SK-N-SH (cell line): ENCODE measurements around the gene ADAM11. TPM values are rescaled to one million over a fixed set of nuclear protein-coding genes. Genes with fewer than 3 reads are reported as not detected.

Experiments
- CTCF ChIA-PET: fragments of 300-600, 350-600 bp; formaldehyde crosslinking; extraction: SDS; loops from one replicate; lab custom pipeline; 2021; lab: Yijun Ruan, JAX
- POLR2A ChIA-PET: fragments of 350-600 bp; sonication (Branson Sonifier 250); formaldehyde crosslinking; extraction: SDS; loops from one replicate; lab custom pipeline; 2020; ENCODE audit warnings: antibody characterized with exemption, inconsistent platforms; lab: Yijun Ruan, JAX
- DNase-seq: peaks from one replicate; pipeline ENCODE4 v3.0.0; 2012
- H2AFZ ChIP-seq: fragments of 200-600 bp; sonication (generic); 2 replicates; pipeline ENCODE4 v1.8.1; 2016; ENCODE audit warnings: antibody characterized with exemption, mild to moderate bottlenecking, low read depth
- H3F3A ChIP-seq: fragments of 200-600 bp; sonication (generic); replicated peaks from 2 replicates; pipeline ENCODE3; 2016; ENCODE audit warnings: antibody characterized with exemption, mild to moderate bottlenecking; ENCODE audit not compliant: insufficient read depth
- H3K27ac ChIP-seq, 2 experiments: fragments of 200-500 bp in 1 of 2; fragments of 200-600 bp in 1 of 2; sonication (Bioruptor generic) in 1 of 2; sonication (generic), shearing (Covaris generic) in 1 of 2; 2 replicates each; pipeline versions ENCODE4 v1.5.1 to v1.6.1; 2014 to 2016; ENCODE audit warnings: low read depth in 2 of 2, inconsistent platforms in 1 of 2, low read length in 1 of 2, mild to moderate bottlenecking in 1 of 2, mixed read lengths in 1 of 2
- H3K27me3 ChIP-seq: fragments of 200-600 bp; sonication (generic), shearing (Covaris generic); 2 replicates; pipeline ENCODE4 v1.6.1; 2016; ENCODE audit warnings: mixed run types; ENCODE audit not compliant: insufficient read depth
- H3K36me3 ChIP-seq, 2 experiments: fragments of 200-500 bp in 1 of 2; fragments of 200-600 bp in 1 of 2; sonication (Bioruptor generic) in 1 of 2; sonication (generic) in 1 of 2; replicated peaks in 1 of 2; 2 replicates each; pipeline versions ENCODE3 to v1.5.1; 2014 to 2016; ENCODE audit warnings: low read length in 1 of 2, mild to moderate bottlenecking in 1 of 2; ENCODE audit not compliant: insufficient read depth in 2 of 2, control insufficient read depth in 1 of 2
- H3K4me1 ChIP-seq, 2 experiments: fragments of 200-500 bp in 1 of 2; fragments of 200-600 bp in 1 of 2; sonication (Bioruptor generic) in 1 of 2; sonication (generic), shearing (Covaris generic) in 1 of 2; 2 replicates each; pipeline versions ENCODE4 v1.5.1 to v1.6.1; 2014 to 2016; ENCODE audit warnings: low read depth in 1 of 2, low read length in 1 of 2, mixed run types in 1 of 2; ENCODE audit not compliant: insufficient read depth in 2 of 2, control insufficient read depth in 1 of 2
- H3K4me2 ChIP-seq: fragments of 200-600 bp; sonication (generic), shearing (Covaris generic); 2 replicates; pipeline ENCODE4 v1.6.1; 2017; ENCODE audit warnings: mixed run types
- H3K4me3 ChIP-seq, 2 experiments: fragments of 200-500 bp in 1 of 2; fragments of 200-600 bp in 1 of 2; sonication (Bioruptor generic) in 1 of 2; sonication (generic), shearing (Covaris generic) in 1 of 2; 2 replicates each; pipeline versions ENCODE4 v1.5.1 to v1.8.1; 2014 to 2016; ENCODE audit warnings: low read depth in 2 of 2, inconsistent platforms in 1 of 2, low read length in 1 of 2, mild to moderate bottlenecking in 1 of 2, mixed read lengths in 1 of 2, moderate library complexity in 1 of 2
- H3K79me2 ChIP-seq: fragments of 200-600 bp; sonication (generic); 2 replicates; pipeline ENCODE4 v1.8.1; 2017; ENCODE audit warnings: mild to moderate bottlenecking; ENCODE audit not compliant: insufficient read depth
- H3K9ac ChIP-seq: fragments of 200-600 bp; sonication (generic); 2 replicates; pipeline ENCODE4 v1.6.1; 2017; ENCODE audit warnings: mixed run types
- H3K9me2 ChIP-seq: fragments of 200-600 bp; sonication (generic); 2 replicates; pipeline ENCODE4 v1.6.1; 2017; ENCODE audit warnings: mixed run types
- H3K9me3 ChIP-seq: fragments of 200-600 bp; sonication (generic); 2 replicates; pipeline ENCODE4 v1.6.1; 2017; ENCODE audit warnings: mixed run types, mild to moderate bottlenecking, moderate library complexity
- H4K20me1 ChIP-seq: fragments of 200-600 bp; sonication (generic); 2 replicates; pipeline ENCODE4 v1.6.1; 2017; ENCODE audit warnings: mild to moderate bottlenecking, mixed run types; ENCODE audit not compliant: insufficient read depth
- CHD2 ChIP-seq: fragments of 150-350 bp; IDR thresholded peaks from 2 replicates; pipeline ENCODE4 v1.6.1; 2018; ENCODE audit warnings: low read length; ENCODE audit not compliant: partially characterized antibody
- EZH2phosphoT487 ChIP-seq: fragments of 200-600 bp; sonication (generic); IDR thresholded peaks from 2 replicates; pipeline ENCODE4 v1.6.1; 2017; ENCODE audit warnings: low read depth, mixed run types, mild to moderate bottlenecking, antibody characterized with exemption, moderate library complexity, borderline replicate concordance
- FOSL2 ChIP-seq: IDR thresholded peaks from 2 replicates; pipeline ENCODE4 v1.4.0; 2012; ENCODE audit warnings: low read depth, mild to moderate bottlenecking, moderate library complexity, borderline replicate concordance
- FOXM1 ChIP-seq: IDR thresholded peaks from 2 replicates; pipeline ENCODE4 v1.4.0; 2012; ENCODE audit warnings: low read depth, mild to moderate bottlenecking
- GATA2 ChIP-seq: sonication (generic); formaldehyde crosslinking; IDR thresholded peaks from 2 replicates; pipeline ENCODE4 v1.5.0; 2020; ENCODE audit warnings: mild to moderate bottlenecking, missing genetic modification reagents
- JUND ChIP-seq: IDR thresholded peaks from 2 replicates; pipeline ENCODE4 v1.4.0; 2012
- NFIC ChIP-seq: IDR thresholded peaks from 2 replicates; pipeline ENCODE4 v1.4.0; 2012; ENCODE audit warnings: borderline replicate concordance
- NRF1 ChIP-seq: IDR thresholded peaks from 2 replicates; pipeline ENCODE4 v1.6.1; 2012; ENCODE audit warnings: low read depth, mild to moderate bottlenecking, low read length
- POLR2AphosphoS5 ChIP-seq: IDR thresholded peaks from 2 replicates; pipeline ENCODE4 v1.6.1; 2012; ENCODE audit warnings: low read depth, low read length
- RFX5 ChIP-seq: IDR thresholded peaks from 2 replicates; pipeline ENCODE4 v1.6.1; 2012; ENCODE audit warnings: mild to moderate bottlenecking, improper control_type of control experiment, low read length
- TCF12 ChIP-seq: IDR thresholded peaks from 2 replicates; pipeline ENCODE4 v1.4.0; 2012
- YY1 ChIP-seq: IDR thresholded peaks from 2 replicates; pipeline ENCODE4 v1.4.0; 2012; ENCODE audit warnings: low read depth, mild to moderate bottlenecking
- ZBTB33 ChIP-seq: IDR thresholded peaks from 2 replicates; pipeline ENCODE4 v1.4.0; 2012; ENCODE audit warnings: low read depth, borderline replicate concordance
- WGBS: methylation state at CpG from one replicate; pipeline ENCODE4 v1.1.6; 2017; ENCODE audit warnings: low lambda C conversion rate; 5-methylcytosine and 5-hydroxymethylcytosine counted together
- polyA plus RNA-seq, 3 experiments: library from polyadenylated mRNA; depleted of rRNA; stranded (reverse); fragments of >200 nt; gene quantifications; 2 replicates each; pipeline ENCODE4 v1.2.3, GENCODE V29; 2012
- TF ChIP-seq, protein P1 (sequence below): IDR thresholded peaks from 2 replicates; pipeline ENCODE4 v1.6.1; 2012; ENCODE audit warnings: mild to moderate bottlenecking, low read depth, low read length, moderate library complexity
- TF ChIP-seq, protein P2 (sequence below): IDR thresholded peaks from 2 replicates; pipeline ENCODE4; 2012

The ADAM11 gene
- polyA plus RNA-seq, 1 of the 3 experiments (the other 2 are of a cell fraction): 2.5 TPM

DNA sequence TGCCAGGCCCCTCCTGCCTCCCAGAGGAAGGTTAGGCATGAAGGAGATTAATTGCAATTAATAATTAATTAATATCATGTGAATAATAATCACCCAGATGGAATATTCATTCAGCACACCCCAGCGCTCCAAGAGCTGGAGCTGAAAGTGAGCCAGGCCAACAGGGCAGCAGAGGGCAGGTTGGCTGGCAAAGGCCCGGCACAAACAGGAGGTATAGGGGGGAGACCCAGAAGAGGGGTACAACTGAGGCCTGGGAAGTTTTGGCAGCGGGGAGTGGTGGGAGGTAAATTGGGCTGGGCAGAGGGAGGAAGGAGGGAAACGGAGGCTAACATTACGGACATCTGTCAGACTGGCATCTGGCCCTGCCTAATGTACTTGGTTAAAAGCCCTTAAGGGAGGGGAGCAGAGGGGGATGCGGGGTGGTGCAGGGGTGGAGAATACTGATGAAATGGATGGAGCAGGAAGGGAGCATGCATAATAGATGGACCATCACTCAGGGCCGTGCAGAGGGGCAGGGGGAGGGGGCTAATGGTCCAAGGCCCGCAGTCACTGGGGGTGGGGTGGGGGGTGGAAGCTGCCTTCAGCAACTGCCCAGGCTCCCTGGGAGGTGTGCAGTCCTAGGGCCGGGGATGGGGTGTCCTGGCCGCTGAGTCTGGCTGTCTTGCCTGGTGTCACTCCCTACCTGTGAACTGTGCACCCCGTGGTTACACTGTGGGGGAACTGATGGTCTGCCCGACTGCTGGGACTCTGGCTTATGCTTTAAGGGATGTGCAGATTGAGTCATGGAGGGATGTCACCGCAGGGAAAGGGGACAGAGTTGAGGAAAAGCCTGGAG lies 1.9 kb downstream of the ADAM11 start:
- CTCF ChIA-PET: interaction anchor here (0.8 to 6.3 kb wide), 10 partner anchors 10 to 208 kb away, joined by 3 to 37 read pairs (median 6); partner anchors contain the start of gene C1QL1
- TF ChIP-seq CHD2 (no peak), RFX5 (no peak), FOSL2 (no peak), GATA2 (CRISPR knock-in tag) (no peak), POLR2AphosphoS5 (no peak), TCF12 (no peak), EZH2phosphoT487 (no peak), NFIC (no peak), FOXM1 (no peak), ZBTB33 (no peak), NRF1 (no peak), JUND (no peak), YY1 (no peak)
- TF ChIP-seq, protein P1, sequence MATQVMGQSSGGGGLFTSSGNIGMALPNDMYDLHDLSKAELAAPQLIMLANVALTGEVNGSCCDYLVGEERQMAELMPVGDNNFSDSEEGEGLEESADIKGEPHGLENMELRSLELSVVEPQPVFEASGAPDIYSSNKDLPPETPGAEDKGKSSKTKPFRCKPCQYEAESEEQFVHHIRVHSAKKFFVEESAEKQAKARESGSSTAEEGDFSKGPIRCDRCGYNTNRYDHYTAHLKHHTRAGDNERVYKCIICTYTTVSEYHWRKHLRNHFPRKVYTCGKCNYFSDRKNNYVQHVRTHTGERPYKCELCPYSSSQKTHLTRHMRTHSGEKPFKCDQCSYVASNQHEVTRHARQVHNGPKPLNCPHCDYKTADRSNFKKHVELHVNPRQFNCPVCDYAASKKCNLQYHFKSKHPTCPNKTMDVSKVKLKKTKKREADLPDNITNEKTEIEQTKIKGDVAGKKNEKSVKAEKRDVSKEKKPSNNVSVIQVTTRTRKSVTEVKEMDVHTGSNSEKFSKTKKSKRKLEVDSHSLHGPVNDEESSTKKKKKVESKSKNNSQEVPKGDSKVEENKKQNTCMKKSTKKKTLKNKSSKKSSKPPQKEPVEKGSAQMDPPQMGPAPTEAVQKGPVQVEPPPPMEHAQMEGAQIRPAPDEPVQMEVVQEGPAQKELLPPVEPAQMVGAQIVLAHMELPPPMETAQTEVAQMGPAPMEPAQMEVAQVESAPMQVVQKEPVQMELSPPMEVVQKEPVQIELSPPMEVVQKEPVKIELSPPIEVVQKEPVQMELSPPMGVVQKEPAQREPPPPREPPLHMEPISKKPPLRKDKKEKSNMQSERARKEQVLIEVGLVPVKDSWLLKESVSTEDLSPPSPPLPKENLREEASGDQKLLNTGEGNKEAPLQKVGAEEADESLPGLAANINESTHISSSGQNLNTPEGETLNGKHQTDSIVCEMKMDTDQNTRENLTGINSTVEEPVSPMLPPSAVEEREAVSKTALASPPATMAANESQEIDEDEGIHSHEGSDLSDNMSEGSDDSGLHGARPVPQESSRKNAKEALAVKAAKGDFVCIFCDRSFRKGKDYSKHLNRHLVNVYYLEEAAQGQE: no peak
- TF ChIP-seq, protein P2, sequence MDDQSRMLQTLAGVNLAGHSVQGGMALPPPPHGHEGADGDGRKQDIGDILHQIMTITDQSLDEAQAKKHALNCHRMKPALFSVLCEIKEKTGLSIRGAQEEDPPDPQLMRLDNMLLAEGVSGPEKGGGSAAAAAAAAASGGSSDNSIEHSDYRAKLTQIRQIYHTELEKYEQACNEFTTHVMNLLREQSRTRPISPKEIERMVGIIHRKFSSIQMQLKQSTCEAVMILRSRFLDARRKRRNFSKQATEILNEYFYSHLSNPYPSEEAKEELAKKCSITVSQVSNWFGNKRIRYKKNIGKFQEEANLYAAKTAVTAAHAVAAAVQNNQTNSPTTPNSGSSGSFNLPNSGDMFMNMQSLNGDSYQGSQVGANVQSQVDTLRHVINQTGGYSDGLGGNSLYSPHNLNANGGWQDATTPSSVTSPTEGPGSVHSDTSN: no peak

More for the DNA sequence above, 1.9 kb downstream of the ADAM11 start:
- DNase-seq: peak; percentile 79
- no peaks in the 10 kb centered on the region for H3K27me3 ChIP-seq
- H3K9me3 ChIP-seq: no peaks in the 10 kb centered on the region
- H3K4me3 ChIP-seq: no peak overlapping the region
- H3K79me2 ChIP-seq: no peaks in the 10 kb centered on the region
- H3K36me3 ChIP-seq: no peaks in the 10 kb centered on the region
- no peak overlapping the region for H3K9ac ChIP-seq
- POLR2A ChIA-PET: interaction anchor here (0.6 kb wide), 2 partner anchors 11 to 39 kb away, joined by 3 read pairs; no protein-coding TSS in a partner anchor
- H3K27ac ChIP-seq: no peak overlapping the region
- 86% methylated on average over 12 of the region's 13 CpGs for WGBS
- no peak overlapping the region for H2AFZ ChIP-seq
- H3F3A ChIP-seq: no peaks in the 10 kb centered on the region
- H3K9me2 ChIP-seq: no peaks in the 10 kb centered on the region
- peaks cover 0 to 12% of the 10 kb centered on the region in 2 experiments; a peak in 1 of 4 replicates for H3K4me1 ChIP-seq
- H4K20me1 ChIP-seq: no peaks in the 10 kb centered on the region
- no peak overlapping the region for H3K4me2 ChIP-seq
